Sigmoid colon (tissue), 4 donors: ENCODE results near the gene POC1B.

Source experiments
- CTCF ChIP-seq, 4 experiments: fragments of 450-650 bp in 3 of 4; fragments of 200-600 bp in 1 of 4; IDR thresholded peaks; one replicate each; pipeline ENCODE4 v1.5.1; 2016 to 2019; ENCODE audit warnings: antibody characterized with exemption in 4 of 4, mild to moderate bottlenecking in 3 of 4, moderate library complexity in 2 of 4
- EP300 ChIP-seq, 4 donors: sonication (generic); formaldehyde crosslinking; IDR thresholded peaks; one replicate each; pipeline ENCODE4 v1.6.1; 2017; ENCODE audit warnings: antibody characterized with exemption in 4 of 4
- POLR2A ChIP-seq, 2 donors: fragments of 450-650 bp; IDR thresholded peaks; one replicate each; pipeline ENCODE4 v1.6.1; 2016; ENCODE audit warnings: antibody characterized with exemption in 2 of 2, mild to moderate bottlenecking in 2 of 2, moderate library complexity in 2 of 2
- POLR2AphosphoS5 ChIP-seq, 4 donors: sonication (generic); formaldehyde crosslinking; IDR thresholded peaks; one replicate each; pipeline ENCODE4 v1.6.1; 2017; ENCODE audit warnings: antibody characterized with exemption in 4 of 4

- no peak for TF ChIP-seq POLR2A (IDR thresholded peaks at IDR 0.05)
- no peak for TF ChIP-seq POLR2AphosphoS5 (IDR thresholded peaks at IDR 0.05)
- TF ChIP-seq EP300 (IDR thresholded peaks at IDR 0.05), result no peak
- TF ChIP-seq CTCF (IDR thresholded peaks at IDR 0.05), result no peak
These were observed 50.5 kb downstream of the POC1B start for GRCh38 chr12:89475203-89475990.
